Middle frontal gyrus (tissue), 1 donor: ENCODE measurements around the gene FGFR1OP2.
A peak's percentile ranks its signal among the peaks of the same experiment; 100 is the strongest.

ENCODE experiments used
- DNase-seq: peaks from one replicate; pipeline ENCODE4 v3.0.0-alpha.2; 2015; ENCODE audit warnings: low spot score; ENCODE audit errors: extremely low spot score

FGFR1OP2 gene

DNA sequence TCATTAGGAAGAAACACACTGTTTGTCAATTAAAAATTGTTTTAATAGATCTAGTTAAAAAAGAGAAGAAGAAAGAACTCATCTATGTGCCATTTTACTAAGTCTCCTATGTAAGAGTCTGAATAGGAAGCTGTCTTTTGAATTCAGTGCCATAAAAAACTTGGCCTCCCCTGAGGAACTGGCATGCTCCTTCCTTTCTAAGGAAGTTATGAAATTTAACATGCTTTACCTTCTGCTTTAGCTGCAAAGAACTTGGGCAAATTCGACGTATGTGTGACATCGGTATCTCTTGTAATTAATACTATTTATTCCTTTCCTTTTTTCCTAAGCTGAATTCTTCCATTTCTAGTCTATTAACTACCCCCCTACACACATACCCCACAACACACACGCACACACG lies 63.4 kb downstream of the FGFR1OP2 start:
- no peak for DNase-seq

DNA sequence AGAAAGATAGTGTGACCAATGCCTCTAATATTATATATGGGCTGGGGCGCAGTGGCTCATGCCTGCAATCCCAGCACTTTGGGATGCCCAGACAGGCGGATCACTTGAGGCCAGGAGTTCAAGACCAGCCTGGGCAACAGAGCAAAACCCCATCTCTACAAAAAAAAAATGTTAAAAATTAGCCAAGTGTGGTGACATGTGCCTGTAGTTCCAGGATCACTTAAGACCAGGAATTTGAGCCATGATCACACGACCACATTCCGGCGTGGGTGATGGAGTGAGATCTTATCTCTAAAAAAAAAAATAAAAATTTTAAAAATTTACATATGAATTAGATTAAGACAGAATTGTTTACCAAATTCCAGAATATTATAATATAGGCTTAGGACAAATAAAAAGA lies 63.9 kb downstream of the FGFR1OP2 start:
- DNase-seq, result no peak

DNA sequence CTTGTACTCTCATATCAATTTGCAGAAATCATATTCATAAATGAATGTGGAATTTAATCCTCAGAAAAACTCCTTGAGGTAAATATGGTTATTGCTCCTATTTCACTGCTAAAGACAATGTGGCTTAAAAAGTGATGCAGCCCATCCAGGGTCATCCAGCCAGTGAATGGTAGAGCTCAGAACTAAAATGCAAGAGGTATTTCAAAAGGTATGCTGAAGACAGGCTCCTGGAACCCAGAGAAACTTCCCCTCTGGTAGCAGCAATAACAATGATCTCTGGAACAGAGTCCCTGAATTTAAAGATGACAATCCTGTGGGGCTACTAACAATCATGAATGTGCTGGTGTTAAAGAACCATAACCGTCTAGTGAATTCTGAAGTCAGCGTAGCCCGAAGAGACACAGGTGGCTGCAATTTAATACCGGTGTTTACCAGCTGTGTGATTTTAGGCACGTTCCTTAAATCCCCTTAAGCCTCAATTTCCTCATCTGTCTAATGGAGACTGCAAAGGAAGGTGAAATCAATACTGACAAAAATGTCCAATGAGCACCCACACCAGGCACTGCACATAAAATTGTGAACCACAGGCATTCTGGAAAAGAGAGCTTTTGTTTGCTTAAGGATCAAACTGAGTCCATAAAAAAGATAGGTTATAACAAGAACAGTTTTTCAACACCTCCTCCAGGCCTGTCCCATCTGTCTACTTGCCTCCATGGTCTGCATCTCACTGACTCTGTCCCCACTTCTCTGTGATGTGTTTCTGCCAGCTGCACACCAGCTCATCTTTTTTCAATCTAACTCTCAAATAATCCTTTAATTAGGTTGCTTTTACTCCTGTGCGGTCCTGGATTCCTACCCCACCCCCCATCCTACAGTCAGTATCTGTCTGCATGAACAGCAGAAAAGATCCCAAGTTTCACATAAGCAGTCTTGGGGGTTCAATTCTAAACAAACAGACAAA lies 65.4 kb downstream of the FGFR1OP2 start:
- no peak for DNase-seq

DNA sequence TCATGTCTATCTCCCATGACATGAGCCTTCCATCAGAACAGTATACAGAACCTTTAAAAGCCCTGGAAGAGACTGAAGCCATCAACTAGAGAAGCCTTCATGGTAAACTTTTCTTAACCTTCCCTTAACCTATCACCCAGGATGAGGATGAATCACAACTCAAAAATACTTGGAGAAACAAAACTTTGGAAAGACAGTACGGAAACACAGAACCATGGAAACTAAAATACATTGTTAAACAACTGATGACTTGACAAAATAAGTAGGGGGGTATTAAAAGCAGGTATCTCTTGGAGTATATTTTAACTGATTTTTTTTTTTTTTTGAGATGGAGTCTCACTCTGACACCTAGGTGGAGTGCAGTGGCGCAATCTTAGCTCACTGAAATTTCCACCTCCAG lies 67.2 kb downstream of the FGFR1OP2 start:
- no peak for DNase-seq

DNA sequence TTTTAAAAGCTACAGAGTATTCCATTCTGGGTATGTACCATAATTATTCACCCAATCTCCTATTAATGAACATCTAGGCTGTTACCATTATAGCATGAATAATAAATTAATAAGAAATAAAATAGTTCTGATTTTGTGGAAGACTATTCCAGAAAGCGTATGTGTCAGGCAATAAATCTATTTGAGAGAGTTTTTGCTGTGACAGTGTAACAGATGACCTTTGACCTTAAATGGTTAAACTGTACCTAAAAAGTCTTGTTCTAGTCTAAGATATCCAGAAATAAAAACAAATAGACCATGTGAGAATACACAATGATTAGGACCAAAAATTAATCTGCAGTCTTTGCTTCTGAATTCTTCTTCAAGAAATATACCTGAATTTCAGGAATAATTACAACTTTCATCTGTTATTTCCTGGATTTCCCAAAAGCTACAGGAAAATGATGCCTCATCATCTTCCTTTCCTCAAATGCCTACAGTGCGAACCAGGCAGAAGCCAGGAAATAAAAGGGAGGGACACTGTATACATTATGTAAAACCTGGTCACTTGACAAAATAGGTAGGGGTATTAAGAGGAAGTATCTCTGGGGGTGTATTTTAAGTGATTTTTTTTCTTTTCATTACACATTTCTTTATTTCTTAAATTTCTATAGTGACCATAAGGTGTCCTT lies 68.7 kb downstream of the FGFR1OP2 start:
- DNase-seq, result no peak

DNA sequence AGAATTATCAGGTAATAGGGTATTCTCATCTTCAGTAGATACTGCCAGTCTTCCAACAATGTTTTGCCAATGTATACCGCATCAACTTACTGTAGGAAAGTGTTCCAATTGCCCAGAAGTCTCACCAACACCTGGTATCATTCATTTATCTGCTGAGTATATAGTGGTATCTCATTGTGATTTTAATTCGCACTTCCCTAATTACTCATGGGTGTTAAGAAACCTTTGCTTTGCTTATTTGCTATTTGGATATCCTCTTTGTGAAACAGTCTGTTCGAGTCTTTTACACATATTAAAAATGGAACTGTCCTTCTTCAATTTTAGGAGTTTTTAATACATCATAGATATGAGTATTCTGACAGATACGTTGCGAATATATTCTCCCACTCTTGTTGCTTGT lies 69.8 kb downstream of the FGFR1OP2 start:
- DNase-seq, result no peak

DNA sequence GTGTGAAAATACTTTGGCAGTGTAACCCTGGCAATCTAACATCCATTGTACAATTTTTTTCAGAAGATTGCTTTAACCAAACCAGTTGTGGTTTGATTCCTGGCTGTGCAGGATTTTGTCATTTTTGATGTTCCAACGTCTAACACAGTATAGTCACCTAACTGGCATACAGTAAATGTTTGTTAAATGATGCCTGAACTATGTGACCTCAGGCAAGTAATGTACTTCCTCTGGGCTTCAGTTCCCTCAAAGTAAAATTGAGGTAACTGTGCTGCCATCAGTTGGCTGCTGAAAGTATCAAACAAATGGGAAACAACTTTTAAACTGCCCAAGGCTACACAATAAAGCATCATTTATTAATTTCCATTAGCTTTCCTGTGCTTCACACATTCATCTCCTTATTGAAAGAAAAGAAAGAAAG lies 71.6 kb downstream of the FGFR1OP2 start:
- no peak for DNase-seq

DNA sequence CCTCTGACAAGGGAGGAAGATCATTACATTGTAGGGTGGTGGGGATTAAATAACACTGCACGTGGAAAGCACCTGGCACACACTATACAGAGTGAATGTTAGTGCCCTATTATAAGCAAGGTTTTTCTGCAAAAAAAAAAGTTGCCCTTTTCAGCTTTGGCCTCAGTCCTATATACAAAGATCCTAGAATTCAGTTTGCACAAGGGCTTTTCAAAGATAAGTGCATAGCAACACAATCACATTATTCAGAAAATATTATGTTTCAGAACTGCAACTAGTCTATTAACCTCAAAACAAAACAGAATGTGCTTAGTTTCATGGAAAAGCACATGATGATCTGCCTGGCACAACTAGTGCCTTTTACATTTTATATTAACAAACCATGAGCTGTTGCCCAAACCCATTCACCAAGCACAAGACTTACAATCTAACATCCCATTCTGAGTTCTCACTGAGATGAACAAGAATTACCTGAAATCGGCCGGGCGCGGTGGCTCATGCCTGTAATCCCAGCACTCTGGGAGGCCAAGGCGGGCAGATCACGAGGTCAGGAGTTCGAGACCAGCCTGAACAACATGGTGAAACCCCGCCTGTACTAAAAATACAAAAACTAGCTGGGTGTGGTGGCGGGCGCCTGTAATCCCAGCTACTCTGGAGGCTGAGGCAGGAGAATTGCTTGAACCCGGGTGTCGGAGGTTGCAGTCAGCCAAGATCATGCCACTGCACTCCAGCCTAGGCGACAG lies 74.1 kb downstream of the FGFR1OP2 start:
- DNase-seq, result no peak

DNA sequence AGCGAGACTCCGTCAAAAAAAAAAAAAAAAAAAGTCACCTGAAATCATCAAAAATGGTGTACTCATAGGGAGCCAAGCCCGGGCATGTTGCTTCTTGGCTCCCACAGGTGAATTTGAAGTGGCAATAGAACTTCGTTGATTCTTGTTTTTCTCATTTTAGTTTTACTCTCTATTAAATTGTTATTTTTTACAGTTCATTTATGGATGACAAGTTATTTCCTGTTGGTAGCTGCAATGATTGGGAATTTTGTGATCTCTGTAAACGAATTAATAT lies 74.6 kb downstream of the FGFR1OP2 start:
- no peak for DNase-seq

DNA sequence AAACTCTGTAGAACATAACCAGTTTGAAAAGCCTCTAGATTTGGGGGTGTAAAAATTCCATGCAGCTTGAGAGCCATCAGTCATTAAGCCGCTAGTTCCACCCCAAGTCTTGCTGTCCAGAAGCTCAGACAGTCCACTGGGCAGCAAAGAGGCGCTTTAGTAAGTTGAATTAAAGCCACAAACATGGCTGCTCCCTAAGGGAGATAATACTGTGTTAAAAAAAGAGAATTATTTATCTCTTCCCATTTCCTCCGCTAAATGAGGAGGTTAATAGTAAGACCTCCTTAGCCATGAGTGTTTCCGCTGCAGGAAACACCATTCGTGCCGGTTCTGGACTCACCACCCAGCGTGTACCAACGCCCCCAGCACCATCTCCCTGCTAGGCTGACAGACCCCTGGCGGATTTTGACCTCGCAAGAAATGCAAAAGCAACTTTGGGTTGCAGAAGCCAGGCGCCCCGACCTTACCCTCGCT lies 75.4 kb downstream of the FGFR1OP2 start:
- DNase-seq, result no peak

DNA sequence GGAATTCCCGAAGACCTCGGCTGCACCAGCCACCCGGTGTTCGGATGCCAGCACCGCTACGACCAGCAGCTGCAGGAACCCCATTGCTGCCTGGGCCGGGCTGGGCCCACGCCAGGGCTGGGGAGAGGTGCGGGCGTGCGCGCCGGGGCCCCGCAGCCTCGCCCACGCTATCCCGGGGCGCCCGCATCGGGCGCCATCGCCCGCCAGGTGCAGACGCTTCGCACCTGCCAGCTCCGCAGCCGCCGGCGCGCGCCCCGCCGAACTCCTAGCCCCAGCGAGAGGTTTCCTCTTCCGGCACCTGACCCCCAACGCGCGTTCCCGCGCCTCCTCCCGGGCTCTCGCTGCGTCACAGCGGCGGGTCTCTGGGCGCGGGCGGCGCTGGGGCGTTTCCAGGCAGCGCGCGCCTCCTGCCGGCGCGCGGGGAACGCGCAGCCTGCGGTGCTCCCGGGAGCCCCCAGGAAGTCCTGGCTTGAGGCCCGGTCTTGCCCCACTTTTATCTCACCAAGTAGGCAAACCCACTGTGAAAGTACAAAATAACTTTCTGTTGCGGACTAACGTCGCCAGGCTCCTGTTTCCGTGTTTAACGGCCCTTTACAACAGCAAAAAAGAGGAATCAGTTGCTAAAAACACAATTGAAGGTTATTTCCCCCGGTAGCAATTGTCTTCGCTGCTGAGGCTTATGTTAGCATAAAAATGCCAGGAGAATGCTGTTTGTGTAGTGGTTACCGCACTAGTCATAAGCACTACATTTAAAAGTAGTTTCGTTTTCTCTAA lies 76.0 kb downstream of the FGFR1OP2 start, which contains the start of gene TM7SF3:
Gene TM7SF3, minus strand, starts transcription at position 300 of the 774 bp plus-strand sequence. Its CDS starts 216 bp downstream, at position 84.
- peak; percentile 87 for DNase-seq

DNA sequence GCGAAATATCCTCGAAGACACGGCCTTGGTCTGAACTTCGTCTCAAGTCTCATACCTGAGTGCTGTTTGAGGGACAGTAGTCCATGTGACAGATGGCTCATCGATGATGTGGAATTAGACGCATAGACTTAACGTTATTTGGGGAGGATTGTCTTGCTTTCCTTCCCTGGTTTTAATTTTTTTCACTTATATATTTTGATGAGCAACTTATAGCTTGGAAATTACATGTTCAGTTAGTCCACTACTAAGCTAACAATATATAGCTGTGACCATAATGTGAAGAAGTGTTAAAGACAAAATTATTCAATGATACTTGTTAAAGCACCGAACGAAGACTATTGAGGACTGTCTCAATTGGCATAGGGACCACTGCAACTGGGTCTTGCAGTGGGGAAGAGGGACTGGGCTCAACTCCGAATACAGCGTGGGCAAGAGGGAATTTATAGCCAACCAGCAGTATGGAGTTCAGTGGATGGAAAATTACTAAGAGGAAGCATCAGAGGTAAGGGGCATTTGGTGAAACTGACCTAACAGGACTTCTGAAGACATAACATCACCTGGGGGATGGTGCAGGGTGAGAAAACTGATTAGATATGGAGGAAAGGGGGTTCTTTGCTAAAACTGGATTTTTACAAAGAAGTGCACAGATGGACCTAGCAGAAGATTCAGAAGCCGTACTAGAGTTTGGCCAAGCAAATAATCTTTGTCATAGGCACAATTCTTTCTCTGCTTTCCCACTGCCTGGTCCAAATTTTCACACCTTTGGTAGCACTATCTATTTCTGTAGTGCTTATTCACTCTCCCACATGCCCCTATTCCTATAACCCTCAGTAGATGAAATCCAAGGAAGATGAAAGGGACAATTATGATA lies 76.8 kb downstream of the FGFR1OP2 start:
- DNase-seq, result no peak

DNA sequence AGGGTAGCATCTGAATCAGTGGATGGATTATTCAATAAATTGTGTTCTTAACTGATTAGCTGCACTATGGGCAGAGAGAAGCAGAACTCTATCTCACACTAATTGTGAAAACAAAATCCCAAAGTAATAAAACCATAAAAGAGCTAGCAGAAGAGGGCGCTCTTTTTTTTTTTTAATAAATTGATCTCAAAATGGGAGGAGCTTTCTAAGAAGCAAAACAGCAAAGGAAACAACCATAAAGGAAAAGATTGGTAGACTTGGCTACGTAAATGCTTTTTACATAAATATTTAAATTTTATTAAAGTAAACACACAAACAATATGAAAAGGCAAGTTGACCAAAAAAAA lies 77.4 kb downstream of the FGFR1OP2 start:
- DNase-seq, result no peak
